Activated T-cell treated with anti-CD3 and anti-CD28 coated beads, Interleukin-2, amount 50 U/mL, for 4 hours (primary cell): ENCODE measurements around the gene PTPN4. TPM values are rescaled to one million over a fixed set of nuclear protein-coding genes. Genes with fewer than 3 reads are reported as not detected.
A peak's percentile ranks its signal among the peaks of the same experiment; 100 is the strongest.

ENCODE experiments used
- ATAC-seq, 2 donors: fragments of 200-7000 bp; cut with Tn5 transposase; one replicate each; pipeline ENCODE4 v1.10.0; 2021
- DNase-seq: peaks from one replicate; pipeline ENCODE4 v3.0.0-alpha.2; 2020
- H3K27me3 Mint-ChIP-seq: one replicate; pipeline ENCODE4 v1.8.0; 2021; ENCODE audit warnings: low read depth, mixed read lengths
- H3K36me3 Mint-ChIP-seq: one replicate; pipeline ENCODE4 v1.8.0; 2022; ENCODE audit warnings: mixed read lengths; ENCODE audit not compliant: insufficient read depth
- H3K4me1 Mint-ChIP-seq: one replicate; pipeline ENCODE4 v1.8.0; 2021; ENCODE audit warnings: low read depth, mixed read lengths
- H3K4me3 Mint-ChIP-seq: one replicate; pipeline ENCODE4 v1.8.0; 2021; ENCODE audit warnings: mild to moderate bottlenecking, moderate library complexity, mixed read lengths
- H3K9me3 Mint-ChIP-seq: one replicate; pipeline ENCODE4 v1.8.0; 2021; ENCODE audit warnings: mixed read lengths
- total RNA-seq, 3 donors: library from RNA; stranded (reverse); gene quantifications; one replicate each; pipeline ENCODE4 v1.2.1, GENCODE V29; 2021

PTPN4 gene
- total RNA-seq, 3 donors from 2014 or later: 19.3 to 20.4 (median 19.3) TPM

DNA sequence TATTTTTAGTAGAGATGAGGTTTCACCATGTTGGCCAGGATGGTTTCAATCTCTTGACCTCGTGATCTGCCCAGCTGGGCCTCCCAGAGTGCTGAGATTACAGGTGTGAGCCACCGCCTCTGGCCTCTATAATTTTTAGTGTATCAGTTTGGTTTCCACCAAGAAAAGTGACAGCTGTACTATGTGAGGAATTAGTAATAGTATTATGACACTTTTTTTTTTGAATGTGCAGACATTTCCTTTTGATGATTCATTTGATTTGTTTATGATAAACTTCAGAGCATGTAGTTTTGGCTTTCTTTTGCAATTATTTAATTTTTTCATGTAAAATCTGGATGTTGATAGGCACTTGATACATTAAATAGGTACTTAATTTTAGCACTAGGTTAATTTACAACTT, 61.5 kb downstream of the PTPN4 start:
- H3K27me3 Mint-ChIP-seq: no peaks in the 10 kb centered on the region
- H3K4me1 Mint-ChIP-seq: peaks cover 48% of the 10 kb centered on the region
- H3K9me3 Mint-ChIP-seq: peaks cover 15% of the 10 kb centered on the region
- ATAC-seq (peak; percentile 83 to 85), DNase-seq (no peak)
- no peak overlapping the region for H3K4me3 Mint-ChIP-seq
- peaks cover 19% of the 10 kb centered on the region for H3K36me3 Mint-ChIP-seq

- DNase-seq (peak; percentile 31), ATAC-seq (peak in 1 of 2 donors; percentile 52)
- H3K4me3 Mint-ChIP-seq: no peak overlapping the region
- peaks cover 54% of the 10 kb centered on the region for H3K4me1 Mint-ChIP-seq
- H3K27me3 Mint-ChIP-seq: no peaks in the 10 kb centered on the region
- H3K36me3 Mint-ChIP-seq: peaks cover 3% of the 10 kb centered on the region
- H3K9me3 Mint-ChIP-seq: peaks cover under 1% of the 10 kb centered on the region
Observed at GRCh38 chr2:119823734-119824334, 64.1 kb downstream of the PTPN4 start.

DNA sequence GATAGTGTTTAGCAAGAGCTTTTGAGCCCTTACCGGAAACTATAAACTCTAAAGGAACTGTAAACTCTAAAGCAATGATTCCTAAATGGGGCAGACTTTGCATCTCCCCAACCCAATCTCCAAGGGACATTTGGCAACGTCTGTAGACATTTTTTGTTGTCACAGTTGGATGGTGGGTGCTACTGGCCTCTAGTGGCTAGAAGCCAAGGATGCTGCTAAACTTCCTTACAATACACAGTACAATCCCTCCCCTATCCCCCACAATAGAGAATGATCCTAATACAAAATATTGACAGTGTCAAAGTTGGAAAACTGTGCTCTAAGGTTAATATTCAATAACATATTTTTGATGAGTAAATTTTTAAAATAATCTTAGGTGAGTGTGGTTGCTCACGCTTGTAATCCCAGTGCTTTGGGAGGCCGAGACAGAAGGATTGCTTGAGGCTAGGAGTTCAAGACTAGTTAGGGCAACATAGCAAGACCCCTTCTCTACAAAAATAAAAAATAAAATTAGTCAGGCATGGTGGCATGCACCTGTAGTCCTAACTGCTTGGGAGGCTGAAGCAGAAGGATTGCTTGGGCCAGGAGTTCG, 66.7 kb downstream of the PTPN4 start:
- Mint-ChIP-seq H3K27me3 (no peaks in the 10 kb centered on the region), H3K9me3 (peaks cover 4% of the 10 kb centered on the region), H3K36me3 (peaks cover 15% of the 10 kb centered on the region), H3K4me1 (peaks cover 45% of the 10 kb centered on the region), H3K4me3 (no peak overlapping the region)
- peak; percentile 59 to 65 for ATAC-seq
- peak; percentile 24 for DNase-seq

- no peak for DNase-seq
- peaks cover 4% of the 10 kb centered on the region for H3K9me3 Mint-ChIP-seq
- H3K27me3 Mint-ChIP-seq: no peaks in the 10 kb centered on the region
Observed at GRCh38 chr2:119827866-119828507, 68.3 kb downstream of the PTPN4 start.

GRCh38 chr2:119836455-119837142, 76.9 kb downstream of the PTPN4 start:
- Mint-ChIP-seq H3K4me1 (peaks cover 51% of the 10 kb centered on the region), H3K27me3 (no peaks in the 10 kb centered on the region), H3K4me3 (no peak overlapping the region), H3K36me3 (peaks cover 11% of the 10 kb centered on the region), H3K9me3 (no peaks in the 10 kb centered on the region)
- ATAC-seq (no peak), DNase-seq (no peak)

More at GRCh38 chr2:119827866-119828507, 68.3 kb downstream of the PTPN4 start:
- Mint-ChIP-seq H3K36me3 (peaks cover 16% of the 10 kb centered on the region), H3K4me3 (no peak overlapping the region), H3K4me1 (peaks cover 45% of the 10 kb centered on the region)
- ATAC-seq: peak; percentile 60 to 79

GRCh38 chr2:119837350-119837749, 77.6 kb downstream of the PTPN4 start:
- no peak for DNase-seq
- peaks cover 13% of the 10 kb centered on the region for H3K36me3 Mint-ChIP-seq
- no peak for ATAC-seq
- no peaks in the 10 kb centered on the region for H3K27me3 Mint-ChIP-seq
- H3K4me3 Mint-ChIP-seq: no peak overlapping the region
- peaks cover 52% of the 10 kb centered on the region for H3K4me1 Mint-ChIP-seq
- no peaks in the 10 kb centered on the region for H3K9me3 Mint-ChIP-seq

GRCh38 chr2:119837759-119838158, 78.0 kb downstream of the PTPN4 start:
- DNase-seq (no peak), ATAC-seq (no peak)
- Mint-ChIP-seq H3K9me3 (no peaks in the 10 kb centered on the region), H3K27me3 (no peaks in the 10 kb centered on the region), H3K4me1 (peaks cover 53% of the 10 kb centered on the region), H3K36me3 (peaks cover 13% of the 10 kb centered on the region), H3K4me3 (no peak overlapping the region)

DNA sequence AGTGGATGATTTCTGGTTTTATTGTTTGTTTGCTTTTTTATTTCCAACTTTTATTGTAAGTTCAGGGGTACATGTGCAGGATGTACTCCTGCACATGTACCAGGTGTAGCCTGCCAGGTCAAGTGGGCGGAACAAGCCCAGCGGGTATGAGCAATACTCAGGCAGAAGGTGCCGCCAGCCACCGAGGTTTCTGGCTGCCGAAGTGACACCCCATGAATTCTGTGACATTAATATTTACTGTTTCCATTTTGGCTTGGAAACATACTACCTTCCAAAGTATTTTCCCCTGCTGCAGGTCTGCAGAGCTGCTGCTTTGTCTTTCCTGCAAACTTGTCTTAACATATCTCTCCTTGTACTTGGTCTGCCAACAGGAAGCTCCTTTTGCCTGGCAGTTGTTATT, 78.5 kb downstream of the PTPN4 start:
- H3K4me3 Mint-ChIP-seq: no peak overlapping the region
- peaks cover 12% of the 10 kb centered on the region for H3K36me3 Mint-ChIP-seq
- ATAC-seq (no peak), DNase-seq (no peak)
- H3K4me1 Mint-ChIP-seq: peaks cover 50% of the 10 kb centered on the region
- H3K27me3 Mint-ChIP-seq: no peaks in the 10 kb centered on the region
- H3K9me3 Mint-ChIP-seq: no peaks in the 10 kb centered on the region

- Mint-ChIP-seq H3K4me1 (peaks cover 42% of the 10 kb centered on the region), H3K27me3 (no peaks in the 10 kb centered on the region), H3K4me3 (no peak overlapping the region), H3K9me3 (peaks cover 2% of the 10 kb centered on the region), H3K36me3 (peaks cover 14% of the 10 kb centered on the region)
- no peak for ATAC-seq
- no peak for DNase-seq
Observed at GRCh38 chr2:119841550-119841949, 81.8 kb downstream of the PTPN4 start.

DNA sequence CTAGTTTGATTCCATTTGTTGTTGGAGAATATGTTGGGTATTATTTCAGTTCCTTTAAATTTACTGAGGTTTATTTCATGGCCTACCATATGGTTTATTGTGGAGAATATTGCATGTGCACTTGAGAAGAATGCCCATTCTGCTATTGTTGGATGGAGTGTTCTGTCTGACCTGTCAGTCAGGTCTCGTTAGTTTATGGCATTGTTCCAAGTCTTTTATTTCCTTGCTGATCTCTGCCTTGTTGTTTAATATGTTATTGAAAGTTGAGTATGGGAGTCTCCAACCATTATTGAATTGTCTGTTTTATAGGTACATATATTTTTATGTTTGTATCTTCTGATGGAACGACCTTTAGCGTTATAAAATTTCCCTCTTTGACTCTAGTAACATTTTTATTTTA, 86.3 kb downstream of the PTPN4 start:
- Mint-ChIP-seq H3K9me3 (peaks cover 21% of the 10 kb centered on the region), H3K4me3 (no peak overlapping the region), H3K4me1 (peaks cover 28% of the 10 kb centered on the region), H3K27me3 (no peaks in the 10 kb centered on the region), H3K36me3 (peaks cover 18% of the 10 kb centered on the region)
- ATAC-seq (no peak), DNase-seq (no peak)

- Mint-ChIP-seq H3K4me1 (peaks cover 13% of the 10 kb centered on the region), H3K36me3 (peaks cover 32% of the 10 kb centered on the region), H3K4me3 (no peak overlapping the region), H3K9me3 (peaks cover 42% of the 10 kb centered on the region), H3K27me3 (no peaks in the 10 kb centered on the region)
- ATAC-seq (no peak), DNase-seq (no peak)
Observed at GRCh38 chr2:119849838-119850565, 90.3 kb downstream of the PTPN4 start.

DNA sequence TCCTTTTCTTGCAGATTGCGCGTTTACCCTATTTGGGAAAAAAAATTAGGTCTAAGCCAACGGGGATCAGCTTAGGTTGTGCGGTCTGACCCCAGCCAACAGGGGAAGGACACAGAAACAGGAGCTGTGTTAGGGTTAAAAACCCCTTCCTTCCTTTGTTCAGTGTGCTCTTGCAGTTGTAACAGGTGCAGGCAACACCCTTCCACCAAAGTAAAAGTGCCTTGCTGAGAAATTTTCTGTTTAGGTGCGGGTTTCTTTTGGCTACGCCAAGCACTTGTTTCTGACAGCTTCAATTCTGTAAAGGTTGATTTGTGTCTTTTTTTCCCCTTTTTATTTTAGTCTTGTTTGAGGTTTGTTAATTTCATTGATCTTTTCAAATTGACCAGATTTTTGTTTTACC, 92.5 kb downstream of the PTPN4 start:
- H3K27me3 Mint-ChIP-seq: no peaks in the 10 kb centered on the region
- ATAC-seq: no peak
- peaks cover 24% of the 10 kb centered on the region for H3K4me1 Mint-ChIP-seq
- peaks cover 28% of the 10 kb centered on the region for H3K36me3 Mint-ChIP-seq
- H3K9me3 Mint-ChIP-seq: peaks cover 38% of the 10 kb centered on the region
- no peak for DNase-seq
- no peak overlapping the region for H3K4me3 Mint-ChIP-seq

DNA sequence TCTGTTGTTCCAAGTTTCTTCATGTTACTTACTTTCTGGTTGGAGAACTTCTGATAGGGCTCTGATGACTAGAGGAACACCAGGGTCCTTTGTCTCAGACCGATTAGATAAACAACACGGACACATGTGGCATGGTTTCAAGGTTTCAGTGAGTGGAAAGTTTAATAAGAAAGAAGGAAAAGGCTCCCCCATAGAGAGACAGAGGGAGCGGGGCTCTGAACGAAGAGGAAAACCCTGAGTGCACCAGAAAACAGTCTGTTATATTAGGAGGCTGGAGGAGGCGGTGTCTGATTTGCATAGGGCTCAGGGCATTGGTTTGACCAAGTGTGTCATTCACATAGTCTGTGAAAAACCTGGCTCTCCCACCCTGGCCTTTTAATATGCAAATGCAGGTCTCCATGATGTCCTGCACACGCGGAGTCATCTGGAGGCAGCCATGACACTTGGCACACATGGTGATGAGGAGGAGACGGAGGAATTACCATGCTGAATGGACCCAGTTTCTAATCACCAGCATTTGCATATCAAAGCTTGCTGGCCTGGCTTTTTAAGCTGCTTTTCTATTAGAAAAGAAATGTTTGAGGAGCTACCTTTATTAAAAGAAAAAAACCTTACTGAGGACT, 94.2 kb downstream of the PTPN4 start:
- H3K4me1 Mint-ChIP-seq: peaks cover 33% of the 10 kb centered on the region
- peaks cover 38% of the 10 kb centered on the region for H3K9me3 Mint-ChIP-seq
- DNase-seq (no peak), ATAC-seq (no peak)
- H3K36me3 Mint-ChIP-seq: peaks cover 29% of the 10 kb centered on the region
- no peaks in the 10 kb centered on the region for H3K27me3 Mint-ChIP-seq
- no peak overlapping the region for H3K4me3 Mint-ChIP-seq

- Mint-ChIP-seq H3K4me3 (no peak overlapping the region), H3K9me3 (peaks cover 17% of the 10 kb centered on the region), H3K4me1 (peaks cover 44% of the 10 kb centered on the region), H3K27me3 (no peaks in the 10 kb centered on the region), H3K36me3 (peaks cover 19% of the 10 kb centered on the region)
- no peak for ATAC-seq
- no peak for DNase-seq
Observed at GRCh38 chr2:119856469-119856901, 96.8 kb downstream of the PTPN4 start.
